GM19035 (cell line): ENCODE measurements around the gene RASA1.

Source experiments
- ATAC-seq: cut with Tn5 transposase; IDR thresholded peaks from one replicate; pipeline ENCODE4 v1.9.1; 2021; ENCODE audit not compliant: unreplicated experiment

The RASA1 gene

DNA sequence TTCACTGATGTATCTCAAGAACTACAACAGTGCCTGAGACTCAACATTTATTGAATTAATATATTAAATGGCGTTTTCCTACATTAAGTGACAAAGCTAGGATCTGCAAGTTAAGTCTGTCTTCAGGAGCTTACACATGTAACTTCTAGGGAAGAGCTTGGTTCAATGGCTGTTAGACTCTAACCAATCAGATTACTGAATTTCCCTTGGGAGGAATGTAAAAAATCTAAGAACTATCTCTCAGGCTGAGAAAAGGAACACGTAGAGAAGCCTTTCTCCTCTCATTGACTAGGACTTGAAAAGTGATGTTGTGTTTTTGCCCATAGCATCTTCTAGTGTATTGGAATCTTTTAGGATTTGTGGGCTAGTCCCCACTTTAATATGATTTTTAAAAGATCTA is 91.4 kb downstream of the RASA1 start:
- ATAC-seq = no peak

DNA sequence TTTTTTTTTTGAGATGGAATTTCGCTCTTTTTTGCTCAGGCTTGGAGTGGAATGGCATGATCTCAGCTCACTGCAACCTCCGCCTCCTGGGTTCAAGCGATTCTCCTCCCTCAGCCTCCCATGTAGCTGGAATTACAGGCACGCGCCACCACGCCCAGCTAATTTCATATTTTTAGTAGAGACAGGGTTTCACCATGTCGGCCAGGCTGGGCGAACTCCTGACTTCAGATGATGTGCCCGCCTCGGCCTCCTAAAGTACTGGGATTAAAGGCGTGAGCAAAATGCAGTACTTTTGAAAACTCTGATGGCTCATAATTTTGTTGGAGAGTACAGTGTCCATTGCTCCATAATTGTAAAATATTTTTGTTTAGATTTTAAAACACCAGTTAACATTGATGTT is 92.4 kb downstream of the RASA1 start:
- no peak for ATAC-seq

- no peak for ATAC-seq
These were observed 93.4 kb downstream of the RASA1 start for GRCh38 chr5:87361031-87361445.

DNA sequence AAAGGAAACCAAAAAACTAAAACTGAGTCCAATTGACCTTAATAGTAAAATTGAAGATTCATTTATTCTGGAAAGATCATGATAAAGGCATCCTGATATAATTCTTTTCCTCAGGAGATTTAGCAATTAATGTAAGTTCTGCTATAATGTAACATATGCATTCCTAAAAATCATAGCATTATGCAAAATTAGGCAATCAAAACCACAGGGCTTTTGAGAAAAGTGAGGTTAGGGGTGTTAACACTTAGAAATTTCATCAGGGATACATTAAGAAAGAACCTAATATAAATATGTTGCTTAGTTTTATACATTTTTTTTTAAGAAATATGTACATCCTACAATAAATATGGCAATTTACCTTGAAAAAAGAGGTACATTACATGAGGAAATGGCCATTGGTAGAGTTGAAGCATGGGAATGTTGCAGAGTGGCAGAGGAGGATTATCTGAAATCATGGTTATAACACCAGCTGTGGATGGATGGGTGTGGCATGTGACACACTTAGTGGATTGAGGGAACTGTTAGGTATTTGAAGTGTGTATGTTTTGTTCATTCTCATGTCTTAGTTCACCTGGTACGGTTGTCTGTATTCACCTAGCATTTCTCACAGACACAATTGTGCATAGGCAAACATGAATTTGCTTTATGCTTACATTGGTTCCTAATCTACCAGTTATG is 94.0 kb downstream of the RASA1 start:
- no peak for ATAC-seq

DNA sequence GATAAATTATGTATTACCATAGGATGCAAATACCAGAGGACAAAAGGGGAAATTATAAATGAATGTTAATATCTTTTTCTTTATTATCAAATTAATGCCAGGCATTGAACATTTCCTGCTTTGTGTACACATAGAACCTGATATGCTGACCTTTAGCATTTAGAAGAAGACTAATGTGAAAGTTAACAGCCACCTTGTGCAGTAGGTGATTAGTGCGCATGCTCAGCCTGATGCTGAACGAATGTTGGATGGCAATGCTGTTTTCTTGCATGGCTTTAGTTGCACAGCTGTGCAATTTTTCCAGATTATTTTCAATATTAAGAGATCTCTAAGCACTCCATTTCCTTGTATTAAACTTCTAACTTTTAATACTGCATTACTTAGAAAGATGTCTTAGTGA is 99.6 kb downstream of the RASA1 start:
- ATAC-seq = no peak

DNA sequence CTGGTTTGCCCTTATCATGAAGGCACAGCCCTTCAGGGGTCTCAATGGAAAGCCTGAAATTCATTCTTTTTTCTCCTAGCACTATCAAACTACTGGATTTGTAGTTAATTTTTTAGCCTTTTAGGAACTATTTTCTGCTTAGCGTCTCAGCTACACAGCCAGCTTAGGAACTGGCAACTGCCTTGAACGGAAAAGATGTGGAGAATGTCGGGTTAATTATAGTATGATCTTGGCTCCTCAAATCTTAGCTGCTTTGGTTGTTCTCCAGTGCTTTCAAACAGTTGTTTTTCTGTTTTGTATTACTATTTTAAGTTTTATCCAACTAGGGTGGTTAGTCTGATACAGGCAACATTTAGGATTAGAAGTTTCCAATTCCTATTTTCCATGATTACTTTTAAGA is 100.9 kb downstream of the RASA1 start:
- ATAC-seq = no peak

- no peak for ATAC-seq
These were observed 101.7 kb downstream of the RASA1 start for GRCh38 chr5:87369431-87369830.

DNA sequence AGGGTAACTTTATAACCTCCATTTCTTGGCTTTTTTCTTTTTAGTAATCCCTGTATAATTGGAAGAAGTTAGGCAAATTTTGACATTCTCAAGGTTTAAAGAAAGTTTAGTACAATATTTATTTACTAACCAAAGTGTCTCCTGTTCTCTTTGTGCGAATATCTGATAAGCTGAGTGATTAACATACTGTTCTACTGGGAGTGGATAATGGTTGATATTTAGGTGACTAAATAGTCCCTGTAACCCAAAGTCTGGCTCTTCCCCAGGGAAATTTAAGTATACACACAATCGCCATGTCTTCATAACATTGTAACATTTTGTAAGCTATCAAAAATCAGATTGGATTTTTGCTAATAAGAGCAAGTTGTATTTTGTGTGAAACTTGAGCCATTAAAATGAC is 105.0 kb downstream of the RASA1 start:
- no peak for ATAC-seq

GRCh38 chr5:87382224-87382623 is 114.5 kb downstream of the RASA1 start:
- ATAC-seq = no peak

DNA sequence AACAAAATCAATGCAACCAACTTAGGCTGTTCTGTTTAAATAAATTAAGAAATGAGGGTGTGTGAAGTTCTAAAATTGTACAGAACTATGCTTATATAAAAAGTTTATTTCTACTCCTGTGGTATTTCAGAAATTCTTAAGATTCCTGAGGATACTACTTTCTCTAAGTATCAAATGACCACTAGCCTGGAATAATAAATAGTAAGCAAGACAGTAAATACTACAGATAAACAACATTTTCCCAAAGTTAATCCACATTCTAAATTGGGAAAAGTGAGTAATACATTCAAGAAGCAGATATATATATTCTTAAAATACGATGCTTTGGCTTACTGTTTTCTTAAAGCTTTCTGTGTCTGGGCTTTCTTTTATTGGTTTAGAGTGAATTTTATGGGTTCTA is 115.5 kb downstream of the RASA1 start:
- ATAC-seq = no peak

DNA sequence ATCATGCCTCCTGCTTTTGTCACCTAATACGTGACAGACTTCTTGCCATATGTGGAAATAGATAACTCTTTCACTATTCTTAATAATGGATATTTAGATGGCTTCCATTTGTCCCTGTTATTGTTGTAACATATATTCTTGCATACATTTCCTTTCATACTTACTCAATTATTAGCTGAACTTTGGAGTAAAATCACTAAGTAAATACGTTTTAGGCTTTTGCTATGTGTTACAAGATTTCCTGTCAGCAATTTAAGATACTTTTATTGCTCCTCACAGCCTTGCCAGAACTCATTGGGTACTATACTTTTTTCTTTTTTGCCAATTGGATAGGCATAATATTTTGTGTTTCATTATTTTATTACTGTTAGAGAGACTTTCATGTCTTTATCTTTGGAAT is 118.1 kb downstream of the RASA1 start:
- no peak for ATAC-seq

DNA sequence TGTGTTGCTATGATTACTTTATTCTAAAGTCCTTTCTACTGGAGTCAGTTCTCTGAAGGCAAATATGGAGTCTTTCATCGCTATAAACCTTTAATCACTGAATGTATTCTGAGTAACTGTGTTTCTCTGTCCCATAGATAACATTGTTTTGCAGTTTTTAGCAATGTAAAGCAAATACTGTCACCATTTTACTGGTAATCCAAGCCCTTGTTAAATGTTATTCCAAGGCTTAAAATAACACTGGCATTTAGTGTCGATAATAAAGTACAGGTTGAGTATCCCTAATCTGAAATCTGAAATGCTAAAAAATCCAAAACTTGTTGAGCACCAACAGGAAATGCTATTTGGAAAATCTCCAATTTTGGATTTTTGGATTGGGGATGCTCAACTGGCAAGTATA is 120.4 kb downstream of the RASA1 start:
- no peak for ATAC-seq

- no peak for ATAC-seq
These were observed 121.8 kb downstream of the RASA1 start for GRCh38 chr5:87389296-87390034.

DNA sequence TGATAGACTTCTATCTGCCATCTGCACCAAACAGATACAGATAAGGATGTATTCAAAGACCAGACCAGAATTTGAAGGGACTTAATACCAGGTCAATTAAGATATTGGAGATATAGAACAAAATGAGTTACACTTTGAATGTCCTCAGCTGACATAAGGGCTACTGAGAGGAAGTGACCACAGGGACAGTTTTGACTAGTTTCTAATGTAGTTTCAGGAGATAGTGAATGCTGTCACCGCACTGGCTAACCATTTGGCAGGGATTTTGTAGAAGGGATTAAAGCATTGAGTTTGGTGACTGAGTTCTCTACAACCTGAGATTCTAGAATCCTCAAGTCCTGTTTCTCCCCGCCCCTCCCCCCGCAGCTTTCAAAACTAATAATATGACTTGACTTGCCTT is 122.4 kb downstream of the RASA1 start:
- ATAC-seq = no peak

DNA sequence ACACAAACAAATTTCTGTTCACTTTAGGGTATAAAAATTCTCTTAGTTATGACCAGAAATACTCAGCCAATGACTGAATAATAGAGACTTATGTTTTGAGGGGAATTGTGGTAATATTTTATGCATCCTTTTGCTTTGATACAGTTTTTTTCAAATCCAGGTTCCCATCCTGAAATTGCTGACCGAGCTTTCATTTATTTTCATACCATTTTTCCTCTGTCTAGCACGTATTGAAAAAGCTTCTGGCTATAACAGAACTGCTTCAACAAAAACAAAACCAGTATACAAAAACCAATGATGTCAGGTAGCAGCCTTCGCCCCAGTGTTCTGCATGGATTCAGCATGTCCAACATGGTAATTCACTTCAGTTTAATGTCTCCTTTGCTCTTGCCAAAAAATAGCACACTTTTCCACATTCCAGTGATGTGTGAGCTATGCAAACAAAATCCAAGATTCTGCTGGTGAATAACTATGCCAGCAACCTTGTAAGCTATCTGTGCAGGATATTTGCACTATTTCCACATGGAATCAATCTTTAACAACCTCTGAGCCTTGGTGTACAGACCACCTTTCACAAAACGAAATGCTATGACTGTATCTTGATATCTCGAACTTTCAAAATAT is 123.0 kb downstream of the RASA1 start:
- ATAC-seq = no peak

DNA sequence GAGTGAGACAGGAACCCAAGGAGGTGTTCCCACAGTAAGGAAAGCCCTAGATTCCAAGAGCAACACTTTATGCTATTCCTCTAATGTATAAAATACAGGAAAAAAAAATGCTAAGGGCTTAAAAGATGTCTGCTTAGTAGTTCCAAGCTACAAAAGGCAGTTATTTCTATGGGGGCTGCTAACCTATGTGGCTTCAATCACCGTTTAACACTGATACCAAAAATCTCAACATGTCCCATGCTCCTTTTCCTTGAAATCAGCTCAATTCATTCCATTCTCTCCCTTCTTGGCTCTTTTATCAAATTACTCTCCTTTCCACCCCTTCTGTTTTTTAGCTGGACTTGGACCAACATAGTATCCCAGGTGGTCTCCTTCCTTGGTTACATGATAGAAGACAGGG is 124.5 kb downstream of the RASA1 start:
- no peak for ATAC-seq

DNA sequence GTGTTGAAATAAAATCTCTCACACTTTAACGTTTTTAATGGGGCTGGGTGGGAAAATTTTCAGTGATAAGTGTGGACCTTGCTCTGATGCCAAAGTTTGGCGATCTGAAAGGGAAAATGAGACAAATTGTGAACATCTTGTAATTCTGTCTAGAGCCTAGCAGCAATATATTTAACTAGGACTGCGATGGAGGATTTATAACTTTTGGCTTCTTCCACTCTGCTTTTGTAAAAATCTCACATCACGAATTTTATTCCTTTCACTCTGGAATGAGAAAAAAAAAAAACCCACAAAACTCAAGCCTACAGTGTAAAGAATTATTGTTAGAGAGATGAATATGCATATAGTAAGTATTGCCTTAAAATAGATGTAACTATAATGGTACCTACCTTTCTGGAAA is 125.1 kb downstream of the RASA1 start:
- no peak for ATAC-seq

GRCh38 chr5:87393331-87393730 is 125.6 kb downstream of the RASA1 start:
- no peak for ATAC-seq

DNA sequence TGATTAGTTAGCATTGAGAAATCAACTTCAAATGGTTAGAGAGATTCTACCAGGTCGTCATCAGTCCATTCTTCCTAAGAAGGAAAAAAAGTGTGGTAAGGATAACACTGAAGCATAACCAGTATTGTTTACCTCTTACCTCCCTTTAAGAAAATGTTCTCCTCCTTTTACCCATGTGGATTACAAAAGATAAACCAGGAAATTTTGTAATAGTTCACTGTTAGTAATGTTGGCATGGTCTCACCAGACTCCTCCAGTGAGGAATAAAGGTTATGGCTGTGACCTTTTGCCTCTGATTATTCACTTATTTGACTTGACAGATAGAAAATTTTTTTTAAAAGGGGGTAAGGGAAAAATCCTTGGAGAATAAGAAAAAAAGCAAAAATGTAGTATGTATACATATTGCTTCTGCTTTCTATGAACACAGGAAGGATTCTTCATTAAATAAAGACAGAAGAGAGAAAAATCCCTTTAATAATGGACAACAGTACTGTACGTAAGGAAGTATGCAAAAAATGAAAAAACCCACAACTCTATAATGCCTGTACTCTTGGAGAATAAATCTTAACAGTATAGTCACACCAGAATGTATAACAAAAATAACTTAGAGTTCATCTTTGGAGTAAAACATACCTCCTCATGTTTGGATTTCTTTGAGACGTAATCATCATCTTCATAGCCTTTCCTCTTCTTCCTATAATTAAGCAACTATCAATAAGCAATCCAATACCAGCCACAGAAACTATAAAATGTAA is 126.9 kb downstream of the RASA1 start:
- ATAC-seq = no peak

DNA sequence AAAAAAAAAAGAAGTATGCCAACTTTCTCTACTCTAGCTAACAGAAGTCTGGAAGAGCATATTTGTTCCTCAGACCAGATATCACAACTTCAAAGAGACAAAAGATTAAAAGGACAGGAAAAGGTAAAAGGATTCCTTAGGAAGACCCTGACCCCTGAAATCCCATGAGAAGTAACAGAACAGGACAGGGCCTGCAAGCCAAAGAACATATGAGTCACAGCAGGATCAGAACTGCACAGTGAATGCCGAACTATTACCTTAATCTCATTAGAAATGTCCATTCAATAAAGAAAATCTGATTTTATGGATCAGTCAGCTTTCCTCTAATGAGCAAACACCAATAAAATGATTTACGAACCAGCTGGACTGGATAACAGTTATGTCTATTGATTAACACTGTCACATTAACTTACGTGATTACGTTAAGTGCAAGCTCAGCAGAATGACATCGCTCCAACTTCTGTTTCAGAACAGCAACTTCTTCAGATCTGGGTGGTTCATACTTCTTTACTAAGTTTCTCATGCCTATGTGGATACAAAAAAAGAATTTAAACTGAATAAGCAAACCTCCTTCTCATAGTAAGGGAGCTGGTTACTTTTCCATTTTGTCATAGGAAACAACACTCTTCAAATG is 131.4 kb downstream of the RASA1 start:
- ATAC-seq = no peak

DNA sequence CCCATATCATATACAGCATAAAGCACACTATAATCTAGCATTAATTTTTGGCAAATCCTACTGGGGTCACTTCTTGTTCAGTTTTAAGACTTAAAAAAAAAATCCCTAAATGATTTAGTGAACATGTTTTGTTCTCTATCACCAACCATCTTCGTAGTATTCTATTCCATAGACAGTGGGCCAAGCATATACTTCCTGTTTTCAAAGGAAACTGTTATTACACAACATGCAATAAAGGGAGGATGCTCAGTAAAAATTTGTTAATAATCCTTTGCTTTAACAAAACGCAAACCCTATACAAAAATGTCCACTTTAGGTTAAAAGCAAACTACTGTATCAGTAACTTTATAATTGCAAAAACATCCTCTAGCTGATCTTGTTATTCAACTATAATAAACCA is 132.0 kb downstream of the RASA1 start:
- ATAC-seq = no peak
